ENCODE data around the gene SORCS2.

SORCS2 gene

DNA sequence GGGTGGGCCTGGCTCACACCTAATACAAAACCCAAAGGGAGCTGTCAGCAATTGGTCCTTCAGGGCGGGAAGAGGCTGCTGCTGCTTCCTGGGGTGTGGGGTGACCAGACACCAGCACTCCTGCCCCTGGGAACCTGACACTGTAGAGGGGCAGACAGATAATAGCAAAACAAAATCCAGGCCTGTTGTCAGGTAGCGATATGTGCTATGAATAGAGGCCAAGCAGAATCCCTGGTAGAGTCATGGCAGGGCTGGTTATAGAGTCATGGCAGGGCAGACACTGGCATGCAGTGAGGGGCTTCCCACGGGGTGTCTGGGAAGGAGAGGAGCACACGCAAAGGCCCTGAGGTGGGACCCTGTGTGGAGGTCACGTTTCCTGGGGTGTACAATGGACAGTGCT, 321.9 kb downstream of the SORCS2 start:
- Histone ChIP-seq H3K36me3 (ENCODE audit: insufficient read depth, insufficient read length, low read length) (no peaks in the 10 kb centered on the region), H3K27me3 (ENCODE audit: insufficient read depth, insufficient read length) (no peaks in the 10 kb centered on the region), H3K4me1 (ENCODE audit: insufficient read depth, insufficient read length) (peaks cover 35% of the 10 kb centered on the region), H3K4me3 (ENCODE audit: insufficient read length, low read depth) (no peak overlapping the region), H3K9me3 (ENCODE audit: insufficient read depth, low read length) (no peaks in the 10 kb centered on the region), H3K9ac (ENCODE audit: insufficient read length, low read depth) (no peak overlapping the region)
- TF ChIP-seq ZNF274 (IDR thresholded peaks at IDR 0.05; ENCODE audit: low read depth, low read length) = no peak
- no peak for TF ChIP-seq YY1 (IDR thresholded peaks at IDR 0.05; ENCODE audit: insufficient read depth, insufficient read length)
- no peak for TF ChIP-seq SUZ12 (IDR thresholded peaks at IDR 0.05; ENCODE audit: extremely low read depth, insufficient read depth, insufficient read length)
- no peak for DNase-seq (ENCODE audit: low read depth, low spot score)

- TF ChIP-seq SUZ12 (IDR thresholded peaks at IDR 0.05; ENCODE audit: extremely low read depth, insufficient read depth, insufficient read length) = no peak
- Histone ChIP-seq H3K9ac (ENCODE audit: insufficient read length, low read depth) (no peak overlapping the region), H3K4me3 (ENCODE audit: insufficient read length, low read depth) (no peak overlapping the region), H3K27me3 (ENCODE audit: insufficient read depth, insufficient read length) (no peaks in the 10 kb centered on the region), H3K4me1 (ENCODE audit: insufficient read depth, insufficient read length) (peaks cover 36% of the 10 kb centered on the region), H3K36me3 (ENCODE audit: insufficient read depth, insufficient read length, low read length) (no peaks in the 10 kb centered on the region), H3K9me3 (ENCODE audit: insufficient read depth, low read length) (no peaks in the 10 kb centered on the region)
- no peak for DNase-seq (ENCODE audit: low read depth, low spot score)
These were observed 322.5 kb downstream of the SORCS2 start for GRCh38 chr4:7514789-7515188.

DNA sequence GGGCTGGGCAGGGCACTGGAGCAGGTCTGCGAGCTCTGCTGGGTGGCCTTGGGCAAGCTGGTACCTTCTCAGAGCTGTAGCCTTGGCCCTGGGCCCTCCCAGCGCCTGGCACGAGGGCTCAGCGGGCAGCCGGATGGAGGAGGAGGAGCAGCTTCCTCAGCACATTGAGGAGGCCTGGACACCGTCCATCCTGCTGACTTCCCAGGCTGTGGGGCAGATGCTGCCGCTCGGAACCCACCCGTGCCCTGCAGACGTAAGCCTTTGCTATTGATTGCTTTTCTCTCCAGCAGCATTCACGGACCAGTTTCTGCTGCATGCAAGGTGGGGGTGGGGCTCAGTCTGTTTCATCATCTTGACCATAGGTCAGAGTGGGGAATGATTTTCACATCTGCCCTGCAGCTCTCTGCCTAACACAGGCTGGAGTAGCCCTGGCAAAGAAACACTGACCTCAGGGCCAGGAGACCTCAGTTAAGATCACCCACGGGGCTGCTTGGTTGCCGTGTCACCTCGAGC, 323.1 kb downstream of the SORCS2 start:
- no peak overlapping the region for H3K9ac ChIP-seq (ENCODE audit: insufficient read length, low read depth)
- peaks cover 40% of the 10 kb centered on the region for H3K4me1 ChIP-seq (ENCODE audit: insufficient read depth, insufficient read length)
- TF ChIP-seq ZNF274 (IDR thresholded peaks at IDR 0.05; ENCODE audit: low read depth, low read length) = no peak
- no peak for TF ChIP-seq YY1 (IDR thresholded peaks at IDR 0.05; ENCODE audit: insufficient read depth, insufficient read length)
- no peak for TF ChIP-seq SUZ12 (IDR thresholded peaks at IDR 0.05; ENCODE audit: extremely low read depth, insufficient read depth, insufficient read length)
- no peaks in the 10 kb centered on the region for H3K27me3 ChIP-seq (ENCODE audit: insufficient read depth, insufficient read length)
- no peak overlapping the region for H3K4me3 ChIP-seq (ENCODE audit: insufficient read length, low read depth)
- H3K9me3 ChIP-seq (ENCODE audit: insufficient read depth, low read length) = no peaks in the 10 kb centered on the region
- no peak for DNase-seq (ENCODE audit: low read depth, low spot score)
- no peaks in the 10 kb centered on the region for H3K36me3 ChIP-seq (ENCODE audit: insufficient read depth, insufficient read length, low read length)

DNA sequence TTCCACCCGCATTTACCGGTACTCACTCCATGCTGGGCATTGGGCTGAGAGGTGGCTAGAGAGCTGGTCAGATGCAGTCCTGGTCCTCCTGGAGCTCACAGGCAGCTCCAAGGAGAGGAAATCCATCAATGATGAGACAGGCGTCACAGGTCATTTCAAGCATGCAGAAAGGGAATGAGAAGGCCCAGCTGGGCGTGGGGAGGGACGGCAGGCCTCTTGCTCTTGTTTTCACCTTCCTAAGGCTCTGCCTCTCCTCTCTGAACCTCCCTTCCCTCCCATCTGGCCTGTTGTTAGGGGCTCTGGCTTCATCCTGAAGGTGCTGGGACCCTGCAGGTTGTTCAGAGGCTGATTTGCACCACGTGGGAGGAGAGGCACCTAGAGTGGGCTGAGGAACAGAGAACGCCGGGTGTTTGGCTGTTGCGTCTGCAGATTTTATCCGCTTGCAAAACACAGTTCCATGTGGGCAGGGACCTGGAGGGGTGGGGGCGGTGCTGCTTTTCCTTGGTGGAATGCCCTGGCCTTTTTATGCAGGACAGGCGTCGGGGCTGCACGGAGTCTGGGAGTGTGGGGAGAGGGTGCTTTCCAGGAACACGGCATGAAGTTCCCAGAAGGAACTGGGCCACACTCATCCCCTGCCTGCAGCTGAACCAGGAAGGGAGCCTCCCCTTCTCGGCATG, 323.9 kb downstream of the SORCS2 start:
- TF ChIP-seq SUZ12 (IDR thresholded peaks at IDR 0.05; ENCODE audit: extremely low read depth, insufficient read depth, insufficient read length) (no peak), ZNF274 (IDR thresholded peaks at IDR 0.05; ENCODE audit: low read depth, low read length) (no peak), YY1 (IDR thresholded peaks at IDR 0.05; ENCODE audit: insufficient read depth, insufficient read length) (no peak)
- Histone ChIP-seq H3K9me3 (ENCODE audit: insufficient read depth, low read length) (no peaks in the 10 kb centered on the region), H3K4me3 (ENCODE audit: insufficient read length, low read depth) (no peak overlapping the region), H3K36me3 (ENCODE audit: insufficient read depth, insufficient read length, low read length) (no peaks in the 10 kb centered on the region), H3K9ac (ENCODE audit: insufficient read length, low read depth) (no peak overlapping the region), H3K27me3 (ENCODE audit: insufficient read depth, insufficient read length) (no peaks in the 10 kb centered on the region), H3K4me1 (ENCODE audit: insufficient read depth, insufficient read length) (peaks cover 40% of the 10 kb centered on the region)
- DNase-seq (ENCODE audit: low read depth, low spot score) = no peak

DNA sequence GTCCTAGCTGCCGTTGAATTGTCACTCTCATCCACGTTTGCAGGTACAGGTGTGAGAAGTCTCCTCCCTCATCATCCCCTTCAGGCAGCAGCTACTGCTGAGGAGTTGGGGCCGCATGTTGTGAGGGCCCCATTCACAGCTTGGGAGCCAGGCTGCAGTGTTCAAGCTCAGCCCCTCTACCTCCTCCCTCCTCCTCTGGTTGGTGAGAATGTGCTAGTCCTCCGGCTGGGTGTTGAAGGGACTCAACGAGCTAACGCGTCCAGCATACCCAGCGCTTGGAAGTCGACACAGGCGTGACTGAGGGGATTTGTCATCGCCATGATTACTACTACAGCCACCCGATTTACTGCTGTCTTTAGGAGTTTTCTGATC, 324.4 kb downstream of the SORCS2 start:
- Histone ChIP-seq H3K4me3 (ENCODE audit: insufficient read length, low read depth) (no peak overlapping the region), H3K27me3 (ENCODE audit: insufficient read depth, insufficient read length) (no peaks in the 10 kb centered on the region), H3K36me3 (ENCODE audit: insufficient read depth, insufficient read length, low read length) (no peaks in the 10 kb centered on the region), H3K9me3 (ENCODE audit: insufficient read depth, low read length) (no peaks in the 10 kb centered on the region), H3K9ac (ENCODE audit: insufficient read length, low read depth) (no peak overlapping the region), H3K4me1 (ENCODE audit: insufficient read depth, insufficient read length) (peaks cover 39% of the 10 kb centered on the region)
- TF ChIP-seq YY1 (IDR thresholded peaks at IDR 0.05; ENCODE audit: insufficient read depth, insufficient read length) = no peak
- TF ChIP-seq ZNF274 (IDR thresholded peaks at IDR 0.05; ENCODE audit: low read depth, low read length) = no peak
- TF ChIP-seq SUZ12 (IDR thresholded peaks at IDR 0.05; ENCODE audit: extremely low read depth, insufficient read depth, insufficient read length) = no peak
- no peak for DNase-seq (ENCODE audit: low read depth, low spot score)

GRCh38 chr4:7518871-7519637, 326.7 kb downstream of the SORCS2 start:
- TF ChIP-seq ZNF274 (IDR thresholded peaks at IDR 0.05; ENCODE audit: low read depth, low read length) (no peak), YY1 (IDR thresholded peaks at IDR 0.05; ENCODE audit: insufficient read depth, insufficient read length) (no peak), SUZ12 (IDR thresholded peaks at IDR 0.05; ENCODE audit: extremely low read depth, insufficient read depth, insufficient read length) (no peak)
- Histone ChIP-seq H3K36me3 (ENCODE audit: insufficient read depth, insufficient read length, low read length) (no peaks in the 10 kb centered on the region), H3K9ac (ENCODE audit: insufficient read length, low read depth) (no peak overlapping the region), H3K4me1 (ENCODE audit: insufficient read depth, insufficient read length) (peaks cover 26% of the 10 kb centered on the region), H3K4me3 (ENCODE audit: insufficient read length, low read depth) (no peak overlapping the region), H3K27me3 (ENCODE audit: insufficient read depth, insufficient read length) (no peaks in the 10 kb centered on the region), H3K9me3 (ENCODE audit: insufficient read depth, low read length) (no peaks in the 10 kb centered on the region)
- DNase-seq (ENCODE audit: low read depth, low spot score) = no peak

- no peak for TF ChIP-seq SUZ12 (IDR thresholded peaks at IDR 0.05; ENCODE audit: extremely low read depth, insufficient read depth, insufficient read length)
- TF ChIP-seq YY1 (IDR thresholded peaks at IDR 0.05; ENCODE audit: insufficient read depth, insufficient read length) = no peak
- Histone ChIP-seq H3K9ac (ENCODE audit: insufficient read length, low read depth) (no peak overlapping the region), H3K9me3 (ENCODE audit: insufficient read depth, low read length) (no peaks in the 10 kb centered on the region), H3K27me3 (ENCODE audit: insufficient read depth, insufficient read length) (no peaks in the 10 kb centered on the region), H3K4me3 (ENCODE audit: insufficient read length, low read depth) (no peak overlapping the region), H3K36me3 (ENCODE audit: insufficient read depth, insufficient read length, low read length) (no peaks in the 10 kb centered on the region), H3K4me1 (ENCODE audit: insufficient read depth, insufficient read length) (peaks cover 23% of the 10 kb centered on the region)
- no peak for DNase-seq (ENCODE audit: low read depth, low spot score)
These were observed 327.5 kb downstream of the SORCS2 start for GRCh38 chr4:7519638-7520376.
